HG03135 (cell line): Measurements from ENCODE around the gene GPR152.

ENCODE experiments used
- ATAC-seq: cut with Tn5 transposase; IDR thresholded peaks from one replicate; pipeline ENCODE4 v1.9.1; 2021; ENCODE audit warnings: mild to moderate bottlenecking, moderate library complexity; ENCODE audit not compliant: unreplicated experiment

Gene GPR152

GRCh38 chr11:67452141-67452952, at the start of gene GPR152:
TSS of gene GPR152 (minus strand) at chr11:67452729. CDS start at chr11:67452724, 5 bp downstream.
- no peak for ATAC-seq

GRCh38 chr11:67501854-67502253, 49.3 kb upstream of the GPR152 start:
- ATAC-seq, result no peak

DNA sequence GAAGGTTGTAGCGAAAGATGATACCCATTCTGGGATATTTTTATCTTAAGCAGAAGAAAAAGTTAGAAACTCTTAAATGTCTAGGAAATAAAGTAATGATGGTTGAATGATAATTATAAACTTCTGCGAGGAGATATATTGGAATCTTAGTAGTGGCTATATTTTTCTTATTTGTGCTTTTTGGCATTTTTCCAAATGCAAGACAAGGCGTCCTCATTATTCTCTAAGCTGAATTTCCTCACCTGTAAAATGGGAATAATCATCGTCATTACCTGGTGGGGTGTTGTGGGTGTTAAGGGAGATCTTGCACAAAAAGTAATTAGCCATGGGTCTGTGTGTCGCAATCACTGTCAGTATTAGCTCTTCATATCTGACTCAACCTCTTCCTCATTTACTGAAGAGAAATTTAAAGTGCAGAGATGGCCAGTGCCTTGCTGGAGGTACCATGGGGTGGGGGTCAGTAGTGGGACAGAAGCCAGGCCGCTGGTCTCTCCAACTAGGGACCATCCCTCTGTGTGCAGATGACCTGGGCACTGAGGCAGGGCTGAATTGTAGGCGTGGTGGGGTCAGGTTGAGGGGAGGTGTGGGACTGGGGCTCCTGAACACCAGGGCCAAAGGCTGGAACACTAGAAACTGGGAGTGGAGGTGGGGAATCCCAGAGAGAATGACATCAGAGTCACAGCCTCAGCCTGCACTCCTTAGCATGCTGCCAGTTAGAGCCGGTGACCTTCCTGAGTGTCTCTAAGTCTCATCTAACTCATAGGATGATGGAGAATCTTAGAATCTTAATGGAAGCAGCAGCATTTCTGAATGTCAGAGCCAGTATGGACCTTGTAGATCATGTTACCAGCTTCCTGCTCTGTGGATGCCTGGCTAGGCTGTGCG, 48.5 kb upstream of the GPR152 start:
- ATAC-seq, result no peak

DNA sequence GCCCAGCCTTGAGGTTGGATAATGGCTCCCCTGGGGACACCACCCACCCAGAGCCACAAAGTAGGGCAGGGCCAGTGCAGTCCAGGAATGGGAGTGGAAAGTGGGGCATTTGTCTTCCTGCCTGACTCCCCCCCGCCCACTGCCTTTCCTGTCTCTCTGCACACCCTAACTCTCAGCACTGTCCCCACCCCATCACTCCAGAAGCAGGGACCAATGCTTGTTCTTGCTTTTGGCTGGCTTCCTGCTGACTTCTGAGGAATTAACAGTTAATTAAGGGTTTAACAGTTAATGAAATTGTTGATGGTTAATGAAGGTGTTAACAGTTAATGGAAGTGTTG, 47.9 kb upstream of the GPR152 start:
- no peak for ATAC-seq

GRCh38 chr11:67499808-67500483, 47.4 kb upstream of the GPR152 start:
- no peak for ATAC-seq

GRCh38 chr11:67498544-67498972, 46.0 kb upstream of the GPR152 start:
- no peak for ATAC-seq

DNA sequence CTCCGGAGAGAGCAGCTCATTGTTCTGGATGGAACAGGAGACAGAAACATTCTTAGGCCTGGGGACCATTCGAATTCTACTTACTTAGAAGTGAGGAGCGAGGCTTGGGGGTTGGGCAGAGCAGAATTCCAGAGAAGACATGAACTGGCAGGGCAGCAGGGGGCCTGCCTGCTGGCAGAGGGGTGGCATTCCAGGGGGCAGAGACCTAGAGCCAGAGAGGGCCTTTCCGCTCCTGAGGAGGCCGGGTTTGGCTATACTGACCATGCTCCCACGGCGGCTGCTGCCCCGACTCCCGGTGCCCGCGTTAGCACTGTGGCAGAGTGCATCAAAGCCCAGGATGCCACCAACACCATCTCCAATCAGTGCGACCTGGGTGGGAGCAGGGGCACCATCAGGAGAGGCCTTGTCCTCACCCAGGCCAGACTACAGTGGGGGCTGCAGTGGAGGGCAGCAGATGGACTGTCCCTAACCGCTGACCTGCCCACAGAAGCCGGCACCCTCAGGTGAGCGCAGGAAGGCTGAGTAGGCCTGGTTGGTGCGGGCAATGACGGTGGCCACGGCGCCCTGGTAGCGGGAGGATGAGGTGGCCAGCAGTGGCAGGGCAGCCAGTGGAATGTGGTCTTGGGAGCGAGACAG, 45.2 kb upstream of the GPR152 start:
- no peak for ATAC-seq

DNA sequence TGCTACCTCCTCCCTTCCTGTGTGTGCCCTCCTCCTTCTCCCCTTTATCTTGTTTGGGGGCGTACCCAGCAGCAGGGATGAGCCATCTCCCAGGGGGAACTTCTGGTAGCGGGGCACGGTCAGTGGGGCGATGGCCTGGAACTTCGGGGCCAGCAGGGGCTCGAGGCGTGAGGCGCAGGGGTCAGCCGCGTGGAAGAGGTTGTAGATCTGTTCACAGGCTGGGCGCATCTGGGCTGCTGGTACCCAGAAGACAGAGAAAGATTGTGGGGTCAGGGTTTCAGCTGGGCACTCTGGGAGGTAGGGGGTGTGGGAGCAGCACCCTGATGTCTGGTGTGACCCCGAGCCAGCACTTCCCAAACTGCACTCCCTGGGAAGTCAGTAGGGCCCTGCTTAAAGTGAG, 43.6 kb upstream of the GPR152 start:
- ATAC-seq, result no peak

DNA sequence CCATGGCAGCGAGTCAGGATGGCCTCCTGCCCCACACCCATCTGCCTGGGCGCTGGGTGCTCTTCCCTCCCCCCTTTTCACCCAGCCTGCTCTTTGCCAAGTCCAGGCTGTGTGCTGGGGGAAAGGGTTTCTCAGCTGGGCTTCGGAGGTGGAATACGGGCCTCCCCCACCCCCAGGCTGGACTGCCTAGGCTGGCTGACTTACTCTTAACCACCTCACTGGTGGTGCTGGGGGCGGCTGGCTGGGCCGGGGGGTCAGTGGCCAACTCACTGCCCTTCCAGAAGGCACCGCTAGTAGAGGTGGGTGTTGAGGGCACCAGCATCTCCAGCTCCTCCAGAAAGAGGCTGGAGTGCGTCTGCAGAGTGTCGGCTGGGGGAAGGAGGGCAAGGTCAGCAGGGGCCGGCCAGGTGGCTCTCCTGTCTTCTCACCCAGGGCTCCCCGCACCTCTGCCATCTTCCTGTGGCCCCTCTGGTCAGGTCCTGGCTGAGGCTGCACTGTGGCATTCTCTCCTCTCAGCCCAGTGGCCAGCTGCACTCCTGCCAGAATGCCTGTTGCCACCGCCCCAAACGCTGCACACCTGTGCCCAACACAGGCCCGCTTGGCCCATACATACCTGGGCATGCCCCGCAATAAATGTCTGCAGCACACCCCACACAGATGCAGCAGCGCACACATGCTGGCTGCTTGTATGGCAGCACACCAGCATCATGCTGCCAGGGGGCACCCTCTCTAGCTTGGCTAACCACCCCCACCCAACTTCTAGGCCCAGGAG, 42.9 kb upstream of the GPR152 start:
- ATAC-seq, result no peak

DNA sequence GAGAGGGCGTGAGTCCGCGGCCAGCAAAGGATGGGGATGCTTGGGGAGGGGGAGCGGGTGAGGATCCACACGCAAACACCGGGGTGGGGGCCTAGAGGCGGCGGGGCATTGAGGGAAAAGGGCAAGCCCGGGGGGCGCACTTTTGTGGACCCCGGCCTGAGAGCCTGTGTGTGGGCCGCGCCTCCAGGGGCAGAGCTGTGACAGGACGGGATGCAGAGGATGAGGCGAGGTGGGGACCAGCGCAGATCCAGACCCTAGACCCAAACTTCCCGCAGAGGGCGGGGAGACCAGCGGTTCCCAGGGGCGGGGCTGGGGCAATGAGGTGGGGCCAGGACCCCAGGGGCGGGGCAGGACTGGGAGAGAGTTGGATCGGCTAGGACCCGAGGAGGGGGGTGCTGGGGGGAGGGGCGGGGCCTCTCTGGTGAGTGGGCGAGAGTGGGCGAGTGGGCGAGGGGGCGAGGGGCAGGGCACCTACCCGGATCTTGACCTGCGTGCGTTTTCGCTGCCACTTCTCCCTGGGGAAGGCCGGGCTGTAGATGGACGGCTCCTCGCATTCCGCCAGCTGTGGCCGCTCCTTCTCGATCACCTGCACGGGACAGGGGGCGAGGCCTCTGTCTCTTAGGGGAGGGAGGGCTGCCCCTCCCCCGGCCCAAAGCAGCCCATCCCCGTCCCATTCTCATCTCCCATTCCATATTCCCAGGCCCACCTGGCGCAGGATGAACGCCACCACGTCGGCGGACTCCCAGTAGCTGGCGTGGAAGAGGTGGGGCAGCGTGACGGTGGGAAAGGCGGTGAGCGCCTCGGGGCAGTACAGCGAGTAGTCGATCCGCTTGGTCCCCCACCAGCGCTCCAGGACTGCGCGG, 42.1 kb upstream of the GPR152 start:
- no peak for ATAC-seq

DNA sequence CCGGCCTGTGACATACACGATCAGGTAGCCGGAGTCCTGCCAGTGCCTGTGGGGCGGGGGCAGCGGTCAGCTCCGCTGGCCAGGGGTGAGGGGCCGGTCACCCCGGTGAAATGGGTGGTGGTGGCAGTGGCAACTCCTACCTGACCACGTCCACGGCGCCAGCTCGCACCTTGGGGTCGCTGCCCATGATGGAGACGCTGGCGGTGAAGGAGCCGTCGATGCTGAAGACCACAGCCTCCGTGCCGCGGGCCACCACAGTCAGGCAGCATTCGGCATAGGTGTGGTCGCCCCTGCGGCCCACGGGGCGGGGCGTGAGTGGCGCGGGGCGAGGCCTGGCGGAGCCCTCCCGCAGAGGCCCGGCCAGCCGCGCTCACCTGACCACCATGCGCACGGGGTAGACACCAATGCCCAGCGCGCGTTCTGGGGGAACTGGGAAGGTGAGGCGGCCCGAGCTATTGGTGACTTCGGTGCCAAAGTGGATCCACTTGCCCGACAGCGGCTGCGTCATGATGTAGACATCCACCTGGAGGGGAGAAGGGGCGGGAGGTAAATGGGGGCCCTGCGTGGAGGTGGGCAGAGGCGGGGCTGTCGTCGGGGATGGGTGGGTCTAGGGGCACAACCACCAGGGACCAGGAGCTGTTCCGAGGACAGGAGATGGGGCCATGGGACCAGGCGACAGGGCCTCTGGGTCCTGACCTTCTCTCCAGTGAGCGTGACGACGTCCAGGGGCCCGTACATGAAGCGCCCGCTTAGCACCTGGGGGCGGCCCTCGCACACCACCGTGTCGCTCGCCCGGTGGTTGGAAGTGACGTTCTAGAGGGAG, 41.2 kb upstream of the GPR152 start:
- no peak for ATAC-seq

DNA sequence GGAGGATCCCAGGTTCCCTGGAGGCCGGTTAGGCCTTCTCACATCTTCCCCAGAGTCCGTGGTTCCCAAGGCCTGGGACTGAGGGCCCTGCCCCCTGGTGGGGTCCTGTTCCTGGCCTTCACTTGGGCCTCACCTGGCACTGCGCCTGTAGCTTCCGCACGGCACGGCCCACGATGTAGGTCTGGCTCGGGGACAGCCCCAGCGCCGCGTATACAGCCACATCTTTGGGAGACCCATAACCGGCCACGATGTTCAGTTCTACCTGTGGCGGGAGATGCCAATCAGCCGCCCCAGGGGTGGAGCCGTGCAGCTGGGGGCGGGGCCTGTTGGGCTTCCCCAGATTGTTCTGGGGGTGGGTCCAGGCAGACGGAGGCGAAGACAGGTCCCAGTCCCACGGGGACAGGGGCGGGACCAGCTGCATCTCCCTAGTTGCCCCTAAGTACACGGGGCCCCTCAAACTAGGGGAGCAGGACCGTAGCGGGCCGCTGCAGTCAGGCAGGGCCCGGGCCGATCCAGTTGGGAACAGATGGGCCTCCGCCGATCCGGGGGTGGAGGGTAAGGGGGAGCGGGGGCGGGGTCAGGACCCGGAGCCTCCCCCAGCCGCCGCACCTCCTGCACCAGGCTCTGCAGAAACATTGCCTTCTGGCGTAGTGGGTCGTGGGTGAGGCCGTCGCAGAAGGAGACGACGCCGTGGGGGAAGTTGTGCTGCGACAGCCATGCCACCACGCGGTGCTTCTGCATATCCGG, 40.4 kb upstream of the GPR152 start:
- no peak for ATAC-seq

DNA sequence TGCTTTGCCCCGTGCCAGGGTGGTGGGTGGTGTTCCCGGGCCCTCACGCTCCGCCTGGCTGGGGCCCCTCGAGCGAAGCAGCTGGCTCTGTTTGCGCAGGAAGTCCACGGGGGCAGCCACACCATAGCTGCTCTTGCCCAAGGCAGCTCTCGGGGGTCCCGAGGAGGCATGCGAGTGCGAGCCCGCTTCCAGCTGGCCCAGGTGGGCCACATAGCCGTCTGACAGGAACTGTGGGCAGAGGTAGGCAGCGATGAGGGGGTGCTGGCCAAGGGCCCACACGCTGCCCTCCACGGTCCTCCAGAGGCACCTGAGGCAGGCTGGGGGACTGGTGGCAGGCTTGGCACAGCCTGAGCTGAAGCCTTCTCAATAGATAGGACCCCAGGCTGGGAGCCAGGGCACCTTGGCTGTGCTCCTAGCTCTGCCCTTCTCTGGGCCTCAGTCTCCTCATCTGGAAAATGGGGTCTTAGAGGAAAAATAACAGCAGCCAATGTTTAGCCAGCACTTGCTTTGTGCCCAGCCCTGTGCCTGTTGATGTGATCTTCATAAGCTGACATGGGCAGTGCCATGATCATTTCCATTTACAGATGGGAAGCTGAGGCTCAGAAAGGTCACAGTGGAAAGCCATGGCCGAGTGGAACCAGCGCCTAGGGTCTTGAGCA, 39.7 kb upstream of the GPR152 start:
- no peak for ATAC-seq

DNA sequence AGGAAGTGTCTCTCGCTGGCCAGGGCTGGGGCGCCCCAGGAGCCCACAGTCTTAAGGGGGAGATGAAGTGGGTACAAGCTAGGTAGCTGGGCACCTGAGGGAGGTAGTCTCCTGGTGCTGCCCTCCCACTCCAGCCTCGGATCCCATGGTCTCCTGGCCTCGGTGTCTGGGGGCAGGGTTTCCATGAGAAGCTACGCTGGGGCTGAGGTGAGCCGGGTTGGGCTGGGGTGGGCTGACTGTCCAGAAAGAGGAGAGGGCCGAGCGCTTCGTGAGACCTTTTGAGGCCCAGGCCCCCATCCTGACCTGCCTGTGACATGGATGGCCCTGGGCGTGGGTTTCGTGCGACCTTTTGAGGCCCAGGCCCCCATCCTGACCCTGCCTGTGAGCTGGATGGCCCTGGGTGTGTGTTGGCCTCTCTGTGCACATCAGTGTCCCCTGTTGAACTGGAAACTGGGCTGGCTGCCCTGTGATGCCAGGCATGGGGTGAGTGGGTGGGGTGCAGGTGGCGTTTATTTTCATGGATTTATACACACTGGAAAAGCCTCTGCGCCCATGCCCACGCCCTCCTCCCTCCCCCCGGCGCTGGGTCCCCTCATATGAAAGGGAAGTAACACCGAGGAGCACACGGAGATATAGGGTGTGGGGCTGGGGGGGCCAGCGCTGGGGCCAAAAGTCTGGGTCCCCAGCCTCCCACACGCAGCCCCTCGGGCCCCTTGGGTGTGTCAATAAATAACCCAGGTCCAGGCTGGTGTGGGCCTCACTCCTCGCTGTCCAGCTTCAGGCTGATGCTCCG, 38.9 kb upstream of the GPR152 start:
- ATAC-seq, result no peak

- ATAC-seq, result no peak
These were observed 38.2 kb upstream of the GPR152 start for GRCh38 chr11:67490727-67491065.

DNA sequence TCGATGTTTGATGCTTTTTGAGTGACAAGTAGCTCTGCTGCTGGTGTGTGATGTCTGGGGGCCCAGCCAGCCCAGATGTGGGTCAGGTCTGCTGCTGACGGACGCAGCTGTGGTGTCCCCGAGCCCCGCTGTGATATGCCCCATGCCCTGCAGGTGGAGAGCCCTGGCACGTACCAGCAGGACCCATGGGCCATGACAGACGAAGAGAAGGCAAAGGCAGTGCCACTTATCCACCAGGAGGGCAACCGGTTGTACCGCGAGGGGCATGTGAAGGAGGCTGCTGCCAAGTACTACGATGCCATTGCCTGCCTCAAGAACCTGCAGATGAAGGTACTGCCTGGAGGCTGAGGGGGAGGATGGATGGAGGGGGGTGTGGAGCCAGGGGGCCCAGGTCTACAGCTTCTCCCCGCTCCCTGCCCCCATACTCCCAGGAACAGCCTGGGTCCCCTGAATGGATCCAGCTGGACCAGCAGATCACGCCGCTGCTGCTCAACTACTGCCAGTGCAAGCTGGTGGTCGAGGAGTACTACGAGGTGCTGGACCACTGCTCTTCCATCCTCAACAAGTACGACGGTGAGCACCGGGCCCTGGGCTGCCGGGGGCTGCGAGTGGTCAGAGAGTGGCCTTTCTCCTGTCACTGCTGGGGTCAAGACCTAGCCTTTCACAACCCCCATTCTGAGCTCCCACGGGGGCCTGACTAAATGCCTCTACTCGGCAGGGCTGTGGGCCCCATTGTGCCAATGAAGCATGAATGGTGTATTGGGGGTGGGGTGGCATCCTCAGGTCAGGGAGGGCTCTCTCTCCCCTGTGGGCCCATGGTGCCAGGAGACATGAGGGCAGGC, 37.6 kb upstream of the GPR152 start:
- no peak for ATAC-seq
